Measurements from ENCODE around the gene TRIB2.

The TRIB2 gene

GRCh38 chr2:12766421-12766879 is 49.7 kb downstream of the TRIB2 start:
- H2AFZ ChIP-seq (ENCODE audit: low read depth), result no peak overlapping the region
- H3K79me2 ChIP-seq (ENCODE audit: insufficient read depth, low read depth), result no peaks in the 10 kb centered on the region
- H4K20me1 ChIP-seq (ENCODE audit: insufficient read depth), result no peaks in the 10 kb centered on the region
- no peak overlapping the region for H3K9ac ChIP-seq
- no peaks in the 10 kb centered on the region for H3K27me3 ChIP-seq (ENCODE audit: insufficient read depth, low read depth)
- H3K4me2 ChIP-seq, result no peak overlapping the region
- no peaks in the 10 kb centered on the region for H3K4me1 ChIP-seq (ENCODE audit: low read depth, poor library complexity, severe bottlenecking)
- H3K36me3 ChIP-seq (ENCODE audit: insufficient read depth), result no peaks in the 10 kb centered on the region
- no peak overlapping the region for H3K27ac ChIP-seq
- no peak for TF ChIP-seq CTCF (conservative IDR thresholded peaks at IDR 0.05; ENCODE audit: low read depth, low read length)
- H3K4me3 ChIP-seq (IDR thresholded peaks at IDR 0.05; ENCODE audit: insufficient read depth, low read depth, low read length), result no peak overlapping the region

GRCh38 chr2:12767541-12767940 is 50.8 kb downstream of the TRIB2 start:
- no peaks in the 10 kb centered on the region for H3K4me1 ChIP-seq (ENCODE audit: low read depth, poor library complexity, severe bottlenecking)
- H3K36me3 ChIP-seq (ENCODE audit: insufficient read depth), result no peaks in the 10 kb centered on the region
- no peak overlapping the region for H3K9ac ChIP-seq
- no peak overlapping the region for H2AFZ ChIP-seq (ENCODE audit: low read depth)
- no peak overlapping the region for H3K27ac ChIP-seq
- H3K79me2 ChIP-seq (ENCODE audit: insufficient read depth, low read depth), result no peaks in the 10 kb centered on the region
- H3K27me3 ChIP-seq (ENCODE audit: insufficient read depth, low read depth), result no peaks in the 10 kb centered on the region
- H3K4me3 ChIP-seq (IDR thresholded peaks at IDR 0.05; ENCODE audit: insufficient read depth, low read depth, low read length), result no peak overlapping the region
- no peak for TF ChIP-seq CTCF (conservative IDR thresholded peaks at IDR 0.05; ENCODE audit: low read depth, low read length)
- no peak overlapping the region for H3K4me2 ChIP-seq
- H4K20me1 ChIP-seq (ENCODE audit: insufficient read depth), result no peaks in the 10 kb centered on the region

- Histone ChIP-seq H3K27me3 (ENCODE audit: insufficient read depth, low read depth) (no peaks in the 10 kb centered on the region), H3K36me3 (ENCODE audit: insufficient read depth) (no peaks in the 10 kb centered on the region), H3K9ac (no peak overlapping the region), H3K79me2 (ENCODE audit: insufficient read depth, low read depth) (no peaks in the 10 kb centered on the region), H3K4me2 (no peak overlapping the region), H4K20me1 (ENCODE audit: insufficient read depth) (no peaks in the 10 kb centered on the region), H2AFZ (ENCODE audit: low read depth) (no peak overlapping the region), H3K27ac (no peak overlapping the region), H3K4me3 (IDR thresholded peaks at IDR 0.05; ENCODE audit: insufficient read depth, low read depth, low read length) (no peak overlapping the region), H3K4me1 (ENCODE audit: low read depth, poor library complexity, severe bottlenecking) (no peaks in the 10 kb centered on the region)
- TF ChIP-seq CTCF (conservative IDR thresholded peaks at IDR 0.05; ENCODE audit: low read depth, low read length), result no peak
Observed at GRCh38 chr2:12767996-12768624, 51.4 kb downstream of the TRIB2 start.

GRCh38 chr2:12769492-12770105 is 52.9 kb downstream of the TRIB2 start:
- Histone ChIP-seq H4K20me1 (ENCODE audit: insufficient read depth) (no peaks in the 10 kb centered on the region), H3K4me1 (ENCODE audit: low read depth, poor library complexity, severe bottlenecking) (no peaks in the 10 kb centered on the region), H3K79me2 (ENCODE audit: insufficient read depth, low read depth) (no peaks in the 10 kb centered on the region), H3K36me3 (ENCODE audit: insufficient read depth) (no peaks in the 10 kb centered on the region), H2AFZ (ENCODE audit: low read depth) (no peak overlapping the region), H3K4me3 (IDR thresholded peaks at IDR 0.05; ENCODE audit: insufficient read depth, low read depth, low read length) (no peak overlapping the region), H3K27me3 (ENCODE audit: insufficient read depth, low read depth) (no peaks in the 10 kb centered on the region), H3K27ac (no peak overlapping the region), H3K4me2 (no peak overlapping the region), H3K9ac (no peak overlapping the region)
- no peak for TF ChIP-seq CTCF (conservative IDR thresholded peaks at IDR 0.05; ENCODE audit: low read depth, low read length)
